Psoas muscle (tissue), 8 donors: ENCODE results near the gene UBE2QL1. TPM values are rescaled to one million over a fixed set of nuclear protein-coding genes. Genes with fewer than 3 reads are reported as not detected.

Experiments
- ATAC-seq, 4 donors: fragments of 200-7000 bp; cut with Tn5 transposase; one replicate each; pipeline ENCODE4 v1.9.1; 2020; ENCODE audit warnings: moderate library complexity in 3 of 4, mild to moderate bottlenecking in 2 of 4
- DNase-seq, 2 donors: peaks; one replicate each; pipeline ENCODE4 v3.0.0-alpha.2; 2020
- H3K27ac ChIP-seq: fragments of 200-600 bp; one replicate; pipeline ENCODE4 v1.8.0; 2022
- H3K27me3 ChIP-seq, 3 donors: fragments of 200-600 bp in 1 of 3; one replicate each; pipeline versions ENCODE4 v1.6.1 to v1.8.0; 2013 to 2022; ENCODE audit warnings: low read length in 2 of 3, mild to moderate bottlenecking in 2 of 3, moderate library complexity in 1 of 3; ENCODE audit not compliant: insufficient read depth in 3 of 3
- H3K36me3 ChIP-seq, 2 donors: fragments of 200-600 bp in 1 of 2; one replicate each; pipeline versions ENCODE4 v1.6.1 to v1.8.0; 2013 to 2022; ENCODE audit warnings: low read depth in 1 of 2, mild to moderate bottlenecking in 1 of 2, moderate library complexity in 1 of 2; ENCODE audit not compliant: insufficient read depth in 1 of 2
- H3K4me1 ChIP-seq: fragments of 200-600 bp; one replicate; pipeline ENCODE4 v1.8.0; 2022
- H3K4me3 ChIP-seq: fragments of 200-600 bp; one replicate; pipeline ENCODE4 v1.8.0; 2022; ENCODE audit warnings: mild to moderate bottlenecking
- H3K9me3 ChIP-seq: fragments of 200-600 bp; one replicate; pipeline ENCODE4 v1.8.0; 2022
- WGBS, 3 donors: extraction: QIAGEN DNeasy Blood & Tissue Kit; methylation state at CpG; one replicate each; pipeline versions ENCODE4 v1.1.6 to v1.1.7; 2013; 5-methylcytosine and 5-hydroxymethylcytosine counted together
- intact Hi-C, 2 donors: fragments of 100-400 bp; cut with DNase I; formaldehyde crosslinking; loops; one replicate each; pipeline versions ENCODE4 v1.11.0 to v1.14.2; 2022
- polyA plus RNA-seq, 3 donors: library from polyadenylated mRNA; stranded (reverse); fragments of 200-250 nt; gene quantifications; one replicate each; pipeline ENCODE4 v1.2.3, GENCODE V29; 2013
- total RNA-seq, 4 donors: library from RNA; stranded (reverse); fragmentation: NEBNext Ultra II Directional in 2 of 4; extraction: Animal tissue kit (Norgen Biotek cat#: 25700) in 2 of 4; gene quantifications; one replicate each; pipeline versions ENCODE4 v1.2.1 to v1.2.4, GENCODE V29; 2021 to 2023
- TF ChIP-seq, protein P1 (sequence below): fragments of 200-600 bp; IDR thresholded peaks from one replicate; pipeline ENCODE4 v1.8.0; 2022; ENCODE audit warnings: antibody characterized with exemption
- donor health status: healthy with polysubstance abuse.
- donor health status: DM: no; HTN: no; CAD: no; lungs with moderate emphysema.
- donor health status: Bipolar disorder and iron deficiency.
- donor health status: healthy.
- donor health status: DM: yes; HTN: yes; CAD: no.
- donor health status: DM: no; HTN: no; CAD: no.
- donor health status: DM: no; HTN: no; CAD: no.
- donor health status: DM: yes; HTN: yes; CAD: no.

UBE2QL1 gene
- total and polyA plus RNA-seq, 7 donors: 3.2 to 96.2 (median 20.9) TPM

DNA sequence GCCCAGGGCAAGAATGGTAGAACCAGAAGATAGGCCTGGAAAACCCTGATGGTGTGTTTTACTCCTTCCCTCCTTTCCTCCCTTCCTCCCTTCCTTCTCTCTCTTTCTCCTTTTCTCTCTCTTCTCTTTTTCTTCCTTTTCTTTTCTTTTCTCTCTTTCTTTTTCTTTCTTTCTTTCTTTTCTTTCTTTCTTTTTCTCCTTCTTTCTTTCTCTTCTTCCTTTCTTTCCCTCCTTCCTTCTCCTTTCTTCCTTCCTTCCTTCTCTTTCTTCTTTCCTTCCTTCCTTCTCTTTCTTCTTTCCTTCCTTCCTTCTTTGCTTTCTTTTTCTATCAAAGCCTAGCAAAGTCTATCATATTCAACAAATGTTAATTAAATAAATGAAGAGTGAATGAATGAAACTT lies 24.0 kb upstream of the UBE2QL1 start:
- intact Hi-C loops: no loop called here
- ATAC-seq (no peak), DNase-seq (no peak)
- Histone ChIP-seq H3K9me3 (no peaks in the 10 kb centered on the region), H3K36me3 (no peaks in the 10 kb centered on the region), H3K27me3 (no peaks in the 10 kb centered on the region), H3K4me3 (no peak overlapping the region), H3K27ac (no peak overlapping the region), H3K4me1 (peaks cover 2% of the 10 kb centered on the region)
- TF ChIP-seq, protein P1, sequence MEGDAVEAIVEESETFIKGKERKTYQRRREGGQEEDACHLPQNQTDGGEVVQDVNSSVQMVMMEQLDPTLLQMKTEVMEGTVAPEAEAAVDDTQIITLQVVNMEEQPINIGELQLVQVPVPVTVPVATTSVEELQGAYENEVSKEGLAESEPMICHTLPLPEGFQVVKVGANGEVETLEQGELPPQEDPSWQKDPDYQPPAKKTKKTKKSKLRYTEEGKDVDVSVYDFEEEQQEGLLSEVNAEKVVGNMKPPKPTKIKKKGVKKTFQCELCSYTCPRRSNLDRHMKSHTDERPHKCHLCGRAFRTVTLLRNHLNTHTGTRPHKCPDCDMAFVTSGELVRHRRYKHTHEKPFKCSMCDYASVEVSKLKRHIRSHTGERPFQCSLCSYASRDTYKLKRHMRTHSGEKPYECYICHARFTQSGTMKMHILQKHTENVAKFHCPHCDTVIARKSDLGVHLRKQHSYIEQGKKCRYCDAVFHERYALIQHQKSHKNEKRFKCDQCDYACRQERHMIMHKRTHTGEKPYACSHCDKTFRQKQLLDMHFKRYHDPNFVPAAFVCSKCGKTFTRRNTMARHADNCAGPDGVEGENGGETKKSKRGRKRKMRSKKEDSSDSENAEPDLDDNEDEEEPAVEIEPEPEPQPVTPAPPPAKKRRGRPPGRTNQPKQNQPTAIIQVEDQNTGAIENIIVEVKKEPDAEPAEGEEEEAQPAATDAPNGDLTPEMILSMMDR: no peak

DNA sequence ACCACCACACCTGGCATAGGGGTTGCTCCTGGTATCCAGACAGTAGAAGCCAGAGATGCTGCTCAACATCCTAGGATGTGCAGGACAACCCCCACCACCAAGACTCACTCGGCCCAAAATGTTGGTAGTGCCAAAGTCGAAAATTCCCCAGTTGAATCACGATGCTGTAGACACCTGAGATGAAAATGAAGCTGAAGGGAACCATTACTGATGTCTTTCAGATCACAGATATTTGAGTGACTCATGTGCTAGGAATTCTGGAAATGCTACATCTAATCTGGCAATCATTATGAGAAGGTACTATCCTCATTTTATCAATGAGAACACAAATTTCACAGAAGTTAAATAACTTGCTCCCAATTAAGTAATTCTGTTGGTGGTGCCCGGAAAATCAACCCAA lies 21.0 kb upstream of the UBE2QL1 start:
- no peaks in the 10 kb centered on the region for H3K27me3 ChIP-seq
- intact Hi-C loops: no loop called here
- no peaks in the 10 kb centered on the region for H3K9me3 ChIP-seq
- 83 to 87% (median 84%) methylated on average over 4 of the region's 4 CpGs for WGBS, 3 donors
- peaks cover 13% of the 10 kb centered on the region for H3K4me1 ChIP-seq
- DNase-seq: no peak
- H3K36me3 ChIP-seq: no peaks in the 10 kb centered on the region
- no peak overlapping the region for H3K27ac ChIP-seq
- TF ChIP-seq, protein P1: no peak
- H3K4me3 ChIP-seq: no peak overlapping the region
- no peak for ATAC-seq

DNA sequence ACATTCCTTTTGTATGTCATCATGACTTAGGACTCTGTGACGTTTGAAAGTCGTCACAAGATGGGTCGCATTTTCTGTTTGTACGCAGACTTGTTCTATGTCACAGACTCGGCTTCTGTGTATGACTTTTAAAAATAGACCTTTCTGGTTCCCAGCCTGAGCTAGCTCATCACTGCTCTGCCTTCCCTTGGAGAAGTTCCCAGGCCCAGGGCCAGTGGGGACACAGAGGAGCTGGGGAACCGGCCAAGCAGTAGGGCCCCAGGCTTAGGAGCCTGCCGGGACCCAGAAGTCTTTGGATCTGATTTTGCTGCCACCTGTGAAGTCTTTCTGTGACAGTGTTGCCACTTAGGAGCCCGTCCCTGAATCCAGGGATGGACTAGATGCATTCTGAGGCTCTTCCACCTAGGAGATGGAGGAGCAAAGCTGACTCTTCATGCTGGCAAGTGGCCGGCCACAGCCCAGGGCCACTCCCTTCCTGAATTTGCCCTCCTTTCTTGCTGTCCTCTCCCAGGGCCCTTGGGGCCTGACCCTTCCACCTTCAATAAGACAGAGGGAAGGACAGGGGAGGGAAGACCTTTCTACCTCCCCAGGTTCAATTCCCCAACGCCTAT lies 18.1 kb upstream of the UBE2QL1 start:
- ATAC-seq (peak; percentile 90 to 98 (median 94)), DNase-seq (peak; percentile 43 to 89)
- no peaks in the 10 kb centered on the region for H3K27me3 ChIP-seq
- H3K4me1 ChIP-seq: peaks cover 13% of the 10 kb centered on the region
- H3K9me3 ChIP-seq: no peaks in the 10 kb centered on the region
- TF ChIP-seq, protein P1: no peak
- H3K4me3 ChIP-seq: no peak overlapping the region
- H3K27ac ChIP-seq: peak overlapping the region; percentile 57
- no peaks in the 10 kb centered on the region for H3K36me3 ChIP-seq
- WGBS, 3 donors: 20 to 35% (median 22%) methylated on average over 10 of the region's 10 CpGs
- intact Hi-C loops: loop anchor here in 1 of 2 donors (10.0 kb wide), 1 partner anchor 226 kb away; no protein-coding TSS in a partner anchor

DNA sequence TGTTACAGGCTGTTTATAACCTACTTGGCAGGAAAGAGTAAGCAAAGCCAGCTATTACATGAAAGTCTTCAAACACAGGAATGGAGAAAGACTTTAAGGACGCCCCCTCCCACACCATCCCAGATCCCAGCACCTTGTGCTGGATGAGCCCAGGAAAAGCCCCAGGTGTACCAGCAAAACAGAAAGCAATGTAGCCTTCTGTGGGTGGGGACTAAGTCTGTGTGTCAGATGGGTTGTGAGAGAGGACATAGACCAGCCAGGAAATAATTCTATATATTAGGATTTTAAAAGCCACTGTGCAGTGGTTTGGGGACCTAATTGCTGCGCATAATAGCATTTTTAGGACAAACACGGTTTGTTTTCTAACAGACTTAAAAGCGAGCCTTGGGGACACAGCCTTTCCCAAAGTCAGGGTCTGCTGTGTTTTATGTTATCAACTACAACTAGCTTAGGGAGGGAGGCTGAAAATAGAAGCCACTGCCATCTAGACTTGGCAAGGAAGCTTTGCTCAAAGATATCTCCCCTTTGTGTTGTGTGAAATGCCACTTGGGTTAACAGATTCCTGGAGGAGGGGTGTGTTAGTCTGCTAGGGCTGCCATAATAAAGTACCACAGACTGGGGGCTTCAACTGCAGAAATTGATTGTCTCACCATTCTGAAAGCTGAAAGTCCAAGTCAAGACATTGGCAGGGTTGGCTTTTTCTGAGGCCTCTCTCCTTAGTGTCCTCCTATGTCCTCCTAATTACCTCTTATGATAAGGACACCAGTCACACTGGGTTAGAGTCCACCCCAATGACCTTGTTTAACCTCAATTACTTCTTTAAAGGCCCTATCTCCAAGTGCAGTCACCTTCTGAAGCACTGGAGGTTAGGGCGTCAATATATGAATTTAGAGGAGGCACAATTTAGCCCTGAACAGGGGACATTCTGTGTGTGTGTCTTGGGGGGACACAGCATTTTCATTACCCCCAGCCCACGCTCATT lies 17.2 kb upstream of the UBE2QL1 start:
- TF ChIP-seq, protein P1: no peak
- ATAC-seq (peak in 1 of 4 donors; percentile 14), DNase-seq (no peak)
- WGBS, 3 donors: 78 to 87% (median 78%) methylated on average over 6 of the region's 6 CpGs
- H3K27me3 ChIP-seq: no peaks in the 10 kb centered on the region
- H3K9me3 ChIP-seq: no peaks in the 10 kb centered on the region
- no peak overlapping the region for H3K4me3 ChIP-seq
- no peak overlapping the region for H3K27ac ChIP-seq
- H3K4me1 ChIP-seq: peaks cover 13% of the 10 kb centered on the region
- intact Hi-C loops: loop anchor here in 1 of 2 donors (10.0 kb wide), 1 partner anchor 227 kb away; no protein-coding TSS in a partner anchor
- no peaks in the 10 kb centered on the region for H3K36me3 ChIP-seq
